ENCODE measurements around the gene SLC22A31. TPM values are rescaled to one million over a fixed set of nuclear protein-coding genes. Genes with fewer than 3 reads are reported as not detected.

Gene SLC22A31
- total RNA-seq, 1 experiment from 2014 or later, result 6.7 TPM

DNA sequence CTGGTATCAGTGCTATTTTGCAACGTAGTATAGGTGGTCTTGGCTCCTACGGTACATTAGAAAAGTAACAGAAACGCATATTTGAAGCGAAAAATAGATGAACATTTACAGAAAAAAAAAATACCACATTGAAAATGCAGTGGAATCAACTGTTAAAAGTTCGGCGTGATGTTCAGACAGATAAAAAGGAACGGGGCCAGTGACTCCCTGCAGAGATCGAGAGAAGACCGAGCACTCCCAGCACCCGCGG lies 16.7 kb upstream of the SLC22A31 start:
- no peaks in the 10 kb centered on the region for H3K4me1 Mint-ChIP-seq (ENCODE audit: low read depth, unreplicated experiment)
- no peaks in the 10 kb centered on the region for H3K9me3 Mint-ChIP-seq (ENCODE audit: unreplicated experiment)
- H3K27ac Mint-ChIP-seq (ENCODE audit: unreplicated experiment), result peak overlapping the region; percentile 81
- H3K36me3 ChIP-seq (ENCODE audit: control insufficient read depth, insufficient read depth, low read length), result peaks cover 1% of the 10 kb centered on the region; the same call in 1 of the 2 replicates
- BruUV-seq (replicated peaks), result TSS peak; percentile 81
- TF ChIP-seq, protein P1, sequence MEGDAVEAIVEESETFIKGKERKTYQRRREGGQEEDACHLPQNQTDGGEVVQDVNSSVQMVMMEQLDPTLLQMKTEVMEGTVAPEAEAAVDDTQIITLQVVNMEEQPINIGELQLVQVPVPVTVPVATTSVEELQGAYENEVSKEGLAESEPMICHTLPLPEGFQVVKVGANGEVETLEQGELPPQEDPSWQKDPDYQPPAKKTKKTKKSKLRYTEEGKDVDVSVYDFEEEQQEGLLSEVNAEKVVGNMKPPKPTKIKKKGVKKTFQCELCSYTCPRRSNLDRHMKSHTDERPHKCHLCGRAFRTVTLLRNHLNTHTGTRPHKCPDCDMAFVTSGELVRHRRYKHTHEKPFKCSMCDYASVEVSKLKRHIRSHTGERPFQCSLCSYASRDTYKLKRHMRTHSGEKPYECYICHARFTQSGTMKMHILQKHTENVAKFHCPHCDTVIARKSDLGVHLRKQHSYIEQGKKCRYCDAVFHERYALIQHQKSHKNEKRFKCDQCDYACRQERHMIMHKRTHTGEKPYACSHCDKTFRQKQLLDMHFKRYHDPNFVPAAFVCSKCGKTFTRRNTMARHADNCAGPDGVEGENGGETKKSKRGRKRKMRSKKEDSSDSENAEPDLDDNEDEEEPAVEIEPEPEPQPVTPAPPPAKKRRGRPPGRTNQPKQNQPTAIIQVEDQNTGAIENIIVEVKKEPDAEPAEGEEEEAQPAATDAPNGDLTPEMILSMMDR (IDR thresholded peaks at IDR 0.05; ENCODE audit: insufficient read depth in 1 of 2, low read depth in 1 of 2, low read length in 1 of 2, severe bottlenecking in 1 of 2, unreplicated experiment in 1 of 2), result no peak
- ChIA-PET POLR2A (interaction anchor here (0.6 to 1.0 kb wide), 2 partner anchors 16 to 406 kb away, joined by 3 to 5 read pairs; partner anchors contain the start of gene APRT), CTCF (interaction anchor here (0.8 to 1.7 kb wide), 8 partner anchors 16 to 479 kb away, joined by 3 to 10 read pairs (median 3); partner anchors contain the start of gene CDH15)
- peak overlapping the region; percentile 89 for H3K4me3 Mint-ChIP-seq (ENCODE audit: unreplicated experiment)
- H3K36me3 Mint-ChIP-seq (ENCODE audit: insufficient read depth, unreplicated experiment), result peaks cover 16% of the 10 kb centered on the region
- no peaks in the 10 kb centered on the region for H3K4me1 ChIP-seq
- DNase-seq, result no peak
- H3K4me3 ChIP-seq (ENCODE audit: low read depth, low read length), result peak overlapping the region; percentile 71
- H3K9me3 ChIP-seq, result no peaks in the 10 kb centered on the region
- no peaks in the 10 kb centered on the region for H3K27me3 ChIP-seq (replicated peaks; ENCODE audit: control insufficient read depth, insufficient read depth, low read length)
- no peaks in the 10 kb centered on the region for H3K27me3 Mint-ChIP-seq (ENCODE audit: insufficient read depth, unreplicated experiment)
- intact Hi-C loops (cut with micrococcal nuclease; ENCODE audit: unreplicated experiment), result loop anchor here (2.0 kb wide), 4 partner anchors 16 to 400 kb away; partner anchors contain the start of gene SLC22A31

DNA sequence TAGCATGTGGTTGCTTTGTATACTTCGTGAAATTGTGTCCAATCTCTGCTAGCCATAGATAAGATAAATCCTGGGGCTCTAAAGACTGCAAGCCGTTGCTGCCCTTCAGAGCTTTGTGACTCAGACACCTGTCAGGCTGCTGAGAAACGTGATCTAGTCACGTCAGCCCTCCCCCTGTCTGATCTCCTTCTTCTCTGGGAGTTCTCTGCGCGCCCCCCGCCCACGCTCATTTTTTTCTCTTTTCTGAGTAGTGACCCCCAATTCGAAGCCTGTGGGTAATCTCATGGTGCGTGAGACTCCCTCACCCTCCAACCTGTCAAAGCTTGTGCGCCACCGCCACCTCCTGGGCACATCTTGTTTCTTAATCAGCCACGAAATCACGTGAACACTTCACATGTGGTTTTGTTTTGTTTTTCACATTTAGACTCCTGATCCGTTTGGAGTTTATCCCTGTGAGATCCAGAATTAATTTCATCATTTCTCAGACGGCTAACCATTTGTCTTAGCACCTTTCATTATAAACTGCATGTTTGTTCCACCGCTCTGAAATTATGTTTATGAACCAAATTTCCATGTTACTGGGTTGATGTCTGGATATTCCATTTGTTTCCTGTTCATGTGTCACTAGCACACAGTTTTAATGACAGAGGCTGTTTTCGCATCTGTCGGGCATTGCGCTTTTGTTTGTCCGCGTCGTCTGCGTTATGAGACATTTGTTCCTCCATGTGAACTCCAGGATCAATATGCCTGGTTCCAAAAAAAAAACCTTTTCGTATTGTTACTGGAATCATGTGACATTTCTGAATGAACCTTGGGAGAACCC lies 16.2 kb upstream of the SLC22A31 start:
- TF ChIP-seq, protein P1 (IDR thresholded peaks at IDR 0.05; ENCODE audit: insufficient read depth in 1 of 2, low read depth in 1 of 2, low read length in 1 of 2, severe bottlenecking in 1 of 2, unreplicated experiment in 1 of 2), result peak; percentile 87 to 89
- Histone ChIP-seq H3K9me3 (no peaks in the 10 kb centered on the region), H3K4me3 (ENCODE audit: low read depth, low read length) (peak overlapping the region; percentile 71), H3K36me3 (ENCODE audit: control insufficient read depth, insufficient read depth, low read length) (peaks cover 1% of the 10 kb centered on the region; the same call in 1 of the 2 replicates), H3K27me3 (replicated peaks; ENCODE audit: control insufficient read depth, insufficient read depth, low read length) (no peaks in the 10 kb centered on the region), H3K4me1 (no peaks in the 10 kb centered on the region)
- Mint-ChIP-seq H3K36me3 (ENCODE audit: insufficient read depth, unreplicated experiment) (peaks cover 11% of the 10 kb centered on the region), H3K27me3 (ENCODE audit: insufficient read depth, unreplicated experiment) (no peaks in the 10 kb centered on the region), H3K4me1 (ENCODE audit: low read depth, unreplicated experiment) (no peaks in the 10 kb centered on the region), H3K27ac (ENCODE audit: unreplicated experiment) (peak overlapping the region; percentile 81), H3K9me3 (ENCODE audit: unreplicated experiment) (no peaks in the 10 kb centered on the region), H3K4me3 (ENCODE audit: unreplicated experiment) (peak overlapping the region; percentile 89)
- no TSS peak for BruUV-seq (replicated peaks)
- ChIA-PET POLR2A (interaction anchor here (0.5 to 1.0 kb wide), 3 partner anchors 227 to 405 kb away, joined by 3 read pairs; partner anchors contain the start of gene APRT), CTCF (interaction anchor here (0.5 to 1.7 kb wide), 9 partner anchors 24 to 528 kb away, joined by 3 to 10 read pairs (median 4); partner anchors contain the start of gene CDH15)
- intact Hi-C loops (cut with micrococcal nuclease; ENCODE audit: unreplicated experiment), result loop anchor here (1.0 to 2.0 kb wide), 6 partner anchors 16 to 400 kb away; partner anchors contain the start of genes CDH15 and SLC22A31
- DNase-seq, result peak; percentile 75 to 83

- H3K4me1 ChIP-seq, result no peaks in the 10 kb centered on the region
- TF ChIP-seq, protein P1 (IDR thresholded peaks at IDR 0.05; ENCODE audit: insufficient read depth in 1 of 2, low read depth in 1 of 2, low read length in 1 of 2, severe bottlenecking in 1 of 2, unreplicated experiment in 1 of 2), result no peak
- Mint-ChIP-seq H3K27me3 (ENCODE audit: insufficient read depth, unreplicated experiment) (no peaks in the 10 kb centered on the region), H3K4me3 (ENCODE audit: unreplicated experiment) (no peak overlapping the region), H3K4me1 (ENCODE audit: low read depth, unreplicated experiment) (no peaks in the 10 kb centered on the region), H3K27ac (ENCODE audit: unreplicated experiment) (no peak overlapping the region), H3K36me3 (ENCODE audit: insufficient read depth, unreplicated experiment) (no peaks in the 10 kb centered on the region), H3K9me3 (ENCODE audit: unreplicated experiment) (no peaks in the 10 kb centered on the region)
- no TSS peak for BruUV-seq (replicated peaks)
- no peaks in the 10 kb centered on the region for H3K27me3 ChIP-seq (replicated peaks; ENCODE audit: control insufficient read depth, insufficient read depth, low read length)
- H3K9me3 ChIP-seq, result no peaks in the 10 kb centered on the region
- no peak for DNase-seq
- intact Hi-C loops (cut with micrococcal nuclease; ENCODE audit: unreplicated experiment), result no loop called here
- CTCF ChIA-PET, result no interaction called here
- no peaks in the 10 kb centered on the region for H3K36me3 ChIP-seq (ENCODE audit: control insufficient read depth, insufficient read depth, low read length)
- no peak overlapping the region for H3K4me3 ChIP-seq (ENCODE audit: low read depth, low read length)
- POLR2A ChIA-PET, result no interaction called here
Measured at GRCh38 chr16:89210904-89211515, 10.7 kb upstream of the SLC22A31 start.
